Measurements from ENCODE around the gene ADARB1. TPM values are rescaled to one million over a fixed set of nuclear protein-coding genes. Genes with fewer than 3 reads are reported as not detected.

ADARB1 gene
- total and polyA plus RNA-seq, 2 of the 4 experiments (the other 2 are of a cell fraction): 39.8 to 47.3 TPM

DNA sequence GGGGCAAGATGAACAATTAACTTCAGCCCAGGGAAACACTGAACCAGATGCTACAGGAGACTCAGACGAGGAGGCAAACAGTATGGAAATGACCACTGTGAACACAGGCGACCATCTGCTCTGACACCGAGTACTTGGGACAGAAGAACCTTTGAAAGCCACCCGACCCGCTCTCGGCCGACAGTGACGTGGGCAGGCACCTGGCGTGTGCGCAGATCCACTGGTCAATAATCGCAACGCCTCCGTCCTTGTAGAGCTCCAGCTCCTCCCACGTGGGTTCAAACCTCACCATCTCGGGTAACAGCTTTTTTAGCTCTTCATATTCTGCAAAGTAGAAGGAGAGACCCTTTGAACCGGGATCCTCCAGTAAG, 193.0 kb downstream of the ADARB1 start:
- POLR2A ChIA-PET (ENCODE audit: unreplicated experiment): no interaction called here

More for the DNA sequence above, 193.0 kb downstream of the ADARB1 start:
- intact Hi-C loops (cut with micrococcal nuclease) (no loop called here), in situ Hi-C loops (cut with MboI; ENCODE audit: low sequenced_read_pairs) (no loop called here), dilution Hi-C loops (cut with HindIII; ENCODE audit: low sequenced_read_pairs, unreplicated experiment) (no loop called here)
- BruUV-seq (replicated peaks): no TSS peak
- 98% methylated on average over 16 of the region's 16 CpGs; no CpG with 5 or more reads in 1 of the 2 experiments for WGBS, 2 experiments (ENCODE audit: extremely low coverage in 2 of 2, insufficient read length in 1 of 2)
- H3K4me3 ChIP-seq (ENCODE audit: insufficient read depth, low read depth, low read length): no peak overlapping the region
- no peak overlapping the region for H2BK15ac ChIP-seq (ENCODE audit: low read depth, low read length)
- no peak overlapping the region for H2BK20ac ChIP-seq (ENCODE audit: low read depth, low read length)
- H3K4me2 ChIP-seq (ENCODE audit: low read depth, low read length): no peak overlapping the region
- no peak overlapping the region for H2BK5ac ChIP-seq (ENCODE audit: low read depth, low read length, poor library complexity, severe bottlenecking)
- H3K79me1 ChIP-seq (ENCODE audit: low read depth in 1 of 2, low read length in 2 of 2): peaks cover 3 to 38% of the 10 kb centered on the region in 2 experiments
- no peaks in the 10 kb centered on the region for H3K27me3 ChIP-seq (ENCODE audit: control insufficient read depth, insufficient read depth, low read length)
- no peak overlapping the region for H2BK120ac ChIP-seq (ENCODE audit: low read depth, low read length)
- H3K27ac ChIP-seq (ENCODE audit: insufficient read depth, low read length): no peak overlapping the region
- CTCF ChIA-PET: no interaction called here
- peaks cover 4% of the 10 kb centered on the region; the same call in 1 of the 2 replicates for H3K9me1 ChIP-seq (ENCODE audit: insufficient read depth, low read length)
- H3K9ac ChIP-seq (ENCODE audit: low read depth, low read length): no peak overlapping the region
- H2AK9ac ChIP-seq (replicated peaks; ENCODE audit: low read depth, low read length, poor library complexity): no peak overlapping the region
- H3K9me3 ChIP-seq (ENCODE audit: control insufficient read depth, insufficient read depth, low read length): no peaks in the 10 kb centered on the region
- no peak overlapping the region for H3K56ac ChIP-seq (ENCODE audit: extremely low read depth, insufficient read depth, low read length)
- no peak for ATAC-seq (ENCODE audit: low read depth)
- no peak overlapping the region for H3K23ac ChIP-seq (ENCODE audit: low read depth, low read length)
- no peaks in the 10 kb centered on the region for H3K4me1 ChIP-seq (ENCODE audit: control insufficient read depth, insufficient read depth, low read length)
- no peak overlapping the region for H2AFZ ChIP-seq (replicated peaks; ENCODE audit: low read length, poor library complexity)
- no peak overlapping the region for H4K91ac ChIP-seq (ENCODE audit: insufficient read depth, low read depth, low read length)
- H4K20me1 ChIP-seq (ENCODE audit: insufficient read depth, low read length): peaks cover 52% of the 10 kb centered on the region
- no peak overlapping the region for H3K4ac ChIP-seq (ENCODE audit: low read depth, low read length)
- no peak overlapping the region for H2AK5ac ChIP-seq (ENCODE audit: low read depth, low read length)
- no peak overlapping the region for H4K5ac ChIP-seq (ENCODE audit: low read depth, low read length)
- peaks cover 60% of the 10 kb centered on the region for H3K36me3 ChIP-seq (ENCODE audit: control insufficient read depth, insufficient read depth, low read length)
- H3K18ac ChIP-seq (ENCODE audit: low read depth, low read length): no peak overlapping the region
- TF ChIP-seq, protein P1, sequence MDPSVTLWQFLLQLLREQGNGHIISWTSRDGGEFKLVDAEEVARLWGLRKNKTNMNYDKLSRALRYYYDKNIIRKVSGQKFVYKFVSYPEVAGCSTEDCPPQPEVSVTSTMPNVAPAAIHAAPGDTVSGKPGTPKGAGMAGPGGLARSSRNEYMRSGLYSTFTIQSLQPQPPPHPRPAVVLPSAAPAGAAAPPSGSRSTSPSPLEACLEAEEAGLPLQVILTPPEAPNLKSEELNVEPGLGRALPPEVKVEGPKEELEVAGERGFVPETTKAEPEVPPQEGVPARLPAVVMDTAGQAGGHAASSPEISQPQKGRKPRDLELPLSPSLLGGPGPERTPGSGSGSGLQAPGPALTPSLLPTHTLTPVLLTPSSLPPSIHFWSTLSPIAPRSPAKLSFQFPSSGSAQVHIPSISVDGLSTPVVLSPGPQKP (IDR thresholded peaks at IDR 0.05; ENCODE audit: borderline replicate concordance, low read depth, low read length): no peak
- TF ChIP-seq FOS (IDR thresholded peaks at IDR 0.05; ENCODE audit: low read depth, low read length) (no peak), CEBPB (IDR thresholded peaks at IDR 0.05; ENCODE audit: low read depth, low read length) (no peak), SMC3 (IDR thresholded peaks at IDR 0.05; ENCODE audit: low read depth, low read length) (no peak), RCOR1 (IDR thresholded peaks at IDR 0.05; ENCODE audit: insufficient replicate concordance, low read length) (no peak), POLR2A (IDR thresholded peaks at IDR 0.05; ENCODE audit: low read depth, low read length) (no peak), RAD21 (IDR thresholded peaks at IDR 0.05; ENCODE audit: low read length) (no peak), MAZ (IDR thresholded peaks at IDR 0.05; ENCODE audit: borderline replicate concordance, low read depth, low read length) (no peak), MXI1 (IDR thresholded peaks at IDR 0.05; ENCODE audit: borderline replicate concordance, low read depth, low read length) (no peak), RFX5 (IDR thresholded peaks at IDR 0.05; ENCODE audit: low read depth, low read length) (no peak), BHLHE40 (IDR thresholded peaks at IDR 0.05; ENCODE audit: low read depth, low read length) (no peak), MAFK (IDR thresholded peaks at IDR 0.05; ENCODE audit: low read depth, low read length) (no peak), CHD1 (IDR thresholded peaks at IDR 0.05; ENCODE audit: low read depth, low read length) (no peak)
- TF ChIP-seq, protein P2, sequence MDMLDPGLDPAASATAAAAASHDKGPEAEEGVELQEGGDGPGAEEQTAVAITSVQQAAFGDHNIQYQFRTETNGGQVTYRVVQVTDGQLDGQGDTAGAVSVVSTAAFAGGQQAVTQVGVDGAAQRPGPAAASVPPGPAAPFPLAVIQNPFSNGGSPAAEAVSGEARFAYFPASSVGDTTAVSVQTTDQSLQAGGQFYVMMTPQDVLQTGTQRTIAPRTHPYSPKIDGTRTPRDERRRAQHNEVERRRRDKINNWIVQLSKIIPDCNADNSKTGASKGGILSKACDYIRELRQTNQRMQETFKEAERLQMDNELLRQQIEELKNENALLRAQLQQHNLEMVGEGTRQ (IDR thresholded peaks at IDR 0.05; ENCODE audit: low read depth, low read length): no peak
- TF ChIP-seq, protein P3, sequence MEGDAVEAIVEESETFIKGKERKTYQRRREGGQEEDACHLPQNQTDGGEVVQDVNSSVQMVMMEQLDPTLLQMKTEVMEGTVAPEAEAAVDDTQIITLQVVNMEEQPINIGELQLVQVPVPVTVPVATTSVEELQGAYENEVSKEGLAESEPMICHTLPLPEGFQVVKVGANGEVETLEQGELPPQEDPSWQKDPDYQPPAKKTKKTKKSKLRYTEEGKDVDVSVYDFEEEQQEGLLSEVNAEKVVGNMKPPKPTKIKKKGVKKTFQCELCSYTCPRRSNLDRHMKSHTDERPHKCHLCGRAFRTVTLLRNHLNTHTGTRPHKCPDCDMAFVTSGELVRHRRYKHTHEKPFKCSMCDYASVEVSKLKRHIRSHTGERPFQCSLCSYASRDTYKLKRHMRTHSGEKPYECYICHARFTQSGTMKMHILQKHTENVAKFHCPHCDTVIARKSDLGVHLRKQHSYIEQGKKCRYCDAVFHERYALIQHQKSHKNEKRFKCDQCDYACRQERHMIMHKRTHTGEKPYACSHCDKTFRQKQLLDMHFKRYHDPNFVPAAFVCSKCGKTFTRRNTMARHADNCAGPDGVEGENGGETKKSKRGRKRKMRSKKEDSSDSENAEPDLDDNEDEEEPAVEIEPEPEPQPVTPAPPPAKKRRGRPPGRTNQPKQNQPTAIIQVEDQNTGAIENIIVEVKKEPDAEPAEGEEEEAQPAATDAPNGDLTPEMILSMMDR (conservative IDR thresholded peaks at IDR 0.05; ENCODE audit: low read depth, low read length): no peak
- no peak for DNase-seq
- no peak overlapping the region for H4K8ac ChIP-seq (ENCODE audit: low read depth in 2 of 2, low read length in 2 of 2)
- H3K14ac ChIP-seq (replicated peaks; ENCODE audit: low read depth, low read length): no peak overlapping the region

Measured in IMR-90 (cell line).